WERI-Rb-1 (cell line): Measurements from ENCODE around the gene PKMYT1.

Experiments used
- DNase-seq: peaks from one replicate; pipeline ENCODE4 v3.0.0-alpha.2; 2020
- H3K27ac ChIP-seq: fragments of 250-450 bp; sonication (Bioruptor Pico); 2 replicates; pipeline ENCODE4 v1.5.1; 2020; ENCODE audit warnings: mild to moderate bottlenecking, moderate library complexity
- H3K27me3 ChIP-seq: fragments of 250-450 bp; sonication (Bioruptor Pico); 2 replicates; pipeline ENCODE4 v1.5.1; 2021; ENCODE audit warnings: mild to moderate bottlenecking, low read depth, moderate library complexity; ENCODE audit not compliant: insufficient read depth, severe bottlenecking
- H3K36me3 ChIP-seq: fragments of 250-450 bp; sonication (Bioruptor Pico); 2 replicates; pipeline ENCODE4 v1.5.1; 2020; ENCODE audit warnings: mild to moderate bottlenecking, moderate library complexity
- H3K4me3 ChIP-seq: 2 replicates; pipeline ENCODE4 v1.5.1; 2011; ENCODE audit warnings: low read depth, mild to moderate bottlenecking, control low read depth, low read length
- H3K9me3 ChIP-seq: fragments of 250-450 bp; sonication (Bioruptor Pico); 2 replicates; pipeline ENCODE4 v1.5.1; 2021; ENCODE audit warnings: mild to moderate bottlenecking, moderate library complexity; ENCODE audit not compliant: severe bottlenecking
- CTCF ChIP-seq: IDR thresholded peaks from 2 replicates; pipeline ENCODE4 v1.5.1; 2011; ENCODE audit warnings: low read depth, mild to moderate bottlenecking, control low read depth, inconsistent platforms, low read length

Gene PKMYT1

GRCh38 chr16:2980227-2981176, at the start of gene PKMYT1:
PKMYT1 (minus strand) TSS chr16:2980446; CDS start chr16:2979657, 789 bp downstream.
- H3K27me3 ChIP-seq: no peaks in the 10 kb centered on the region
- TF ChIP-seq CTCF: no peak
- peak; percentile 92 for DNase-seq
- peak within 1 kb of the TSS; percentile 90 for H3K4me3 ChIP-seq
- no peaks in the 10 kb centered on the region for H3K9me3 ChIP-seq
- H3K27ac ChIP-seq: peak within 1 kb of the TSS; percentile 93
- peaks cover 40% of the 10 kb centered on the region for H3K36me3 ChIP-seq

GRCh38 chr16:3029491-3030221, 49.4 kb upstream of the PKMYT1 start:
- TF ChIP-seq CTCF: no peak
- H3K4me3 ChIP-seq: peak overlapping the region; percentile 17
- peaks cover 59% of the 10 kb centered on the region for H3K27me3 ChIP-seq
- peaks cover 2% of the 10 kb centered on the region for H3K9me3 ChIP-seq
- H3K27ac ChIP-seq: no peak overlapping the region
- DNase-seq: no peak
- H3K36me3 ChIP-seq: peaks cover 29% of the 10 kb centered on the region

- peak; percentile 63 for DNase-seq
- peaks cover 29% of the 10 kb centered on the region for H3K36me3 ChIP-seq
Measured at GRCh38 chr16:3028716-3029319, 48.6 kb upstream of the PKMYT1 start.

GRCh38 chr16:3027983-3028715, 47.9 kb upstream of the PKMYT1 start:
- no peak overlapping the region for H3K27ac ChIP-seq
- H3K36me3 ChIP-seq: peaks cover 29% of the 10 kb centered on the region
- DNase-seq: peak; percentile 93
- TF ChIP-seq CTCF: peak; percentile 87
- peaks cover 2% of the 10 kb centered on the region for H3K9me3 ChIP-seq
- H3K27me3 ChIP-seq: peaks cover 45% of the 10 kb centered on the region
- H3K4me3 ChIP-seq: peak overlapping the region; percentile 19

More at GRCh38 chr16:3028716-3029319, 48.6 kb upstream of the PKMYT1 start:
- Histone ChIP-seq H3K9me3 (peaks cover 2% of the 10 kb centered on the region), H3K4me3 (peak overlapping the region; percentile 19), H3K27ac (no peak overlapping the region), H3K27me3 (peaks cover 52% of the 10 kb centered on the region)
- no peak for TF ChIP-seq CTCF

- DNase-seq: no peak
Measured at GRCh38 chr16:3027489-3027795, 47.2 kb upstream of the PKMYT1 start.

More at GRCh38 chr16:3027489-3027795, 47.2 kb upstream of the PKMYT1 start:
- Histone ChIP-seq H3K27ac (no peak overlapping the region), H3K36me3 (peaks cover 32% of the 10 kb centered on the region), H3K4me3 (no peak overlapping the region), H3K27me3 (peaks cover 38% of the 10 kb centered on the region), H3K9me3 (peaks cover 2% of the 10 kb centered on the region)
- TF ChIP-seq CTCF: no peak
